Loucy (cell line): ENCODE data around the gene CAMTA1.

Experiments
- EZH2phosphoT487 ChIP-seq: fragments of 200-600 bp; IDR thresholded peaks from 2 replicates; pipeline ENCODE4 v1.6.1; 2018; ENCODE audit warnings: antibody characterized with exemption, mild to moderate bottlenecking, moderate library complexity, borderline replicate concordance
- TF ChIP-seq, protein P1 (sequence below): fragments of 200-600 bp; sonication (generic); conservative IDR thresholded peaks from 2 replicates; pipeline ENCODE4 v1.5.1; 2014; ENCODE audit warnings: mild to moderate bottlenecking, antibody characterized with exemption, low read length

DNA sequence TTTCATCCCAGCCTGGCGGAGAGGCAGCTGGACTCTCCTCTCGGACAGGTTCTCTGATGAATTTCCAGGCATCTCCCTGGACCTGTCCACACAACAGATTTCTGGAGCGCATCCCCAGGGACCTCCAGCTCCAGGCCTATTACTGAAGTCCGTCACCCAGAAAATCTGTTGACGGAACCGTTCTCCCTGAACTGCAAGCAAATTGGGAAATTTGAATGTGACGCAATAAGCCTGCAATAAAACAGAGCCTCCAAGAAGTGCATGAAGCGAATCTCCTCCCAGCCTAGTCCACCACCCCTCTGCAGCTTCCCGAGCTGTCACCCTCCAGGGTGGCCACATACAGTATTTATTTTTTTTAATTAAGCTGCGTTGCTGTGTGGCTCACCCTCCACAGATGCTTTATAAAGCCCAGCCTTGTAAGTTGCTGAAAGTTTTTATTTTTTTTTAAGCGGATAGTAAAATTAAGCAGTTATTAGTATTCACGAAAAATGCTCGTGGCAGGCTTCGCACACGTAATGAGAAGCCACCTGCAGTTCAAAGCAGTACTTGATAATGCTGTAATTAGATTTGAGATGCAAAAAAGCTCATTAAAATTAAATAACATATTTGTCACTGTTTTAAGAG lies 173.3 kb downstream of the CAMTA1 start:
- TF ChIP-seq, protein P1, sequence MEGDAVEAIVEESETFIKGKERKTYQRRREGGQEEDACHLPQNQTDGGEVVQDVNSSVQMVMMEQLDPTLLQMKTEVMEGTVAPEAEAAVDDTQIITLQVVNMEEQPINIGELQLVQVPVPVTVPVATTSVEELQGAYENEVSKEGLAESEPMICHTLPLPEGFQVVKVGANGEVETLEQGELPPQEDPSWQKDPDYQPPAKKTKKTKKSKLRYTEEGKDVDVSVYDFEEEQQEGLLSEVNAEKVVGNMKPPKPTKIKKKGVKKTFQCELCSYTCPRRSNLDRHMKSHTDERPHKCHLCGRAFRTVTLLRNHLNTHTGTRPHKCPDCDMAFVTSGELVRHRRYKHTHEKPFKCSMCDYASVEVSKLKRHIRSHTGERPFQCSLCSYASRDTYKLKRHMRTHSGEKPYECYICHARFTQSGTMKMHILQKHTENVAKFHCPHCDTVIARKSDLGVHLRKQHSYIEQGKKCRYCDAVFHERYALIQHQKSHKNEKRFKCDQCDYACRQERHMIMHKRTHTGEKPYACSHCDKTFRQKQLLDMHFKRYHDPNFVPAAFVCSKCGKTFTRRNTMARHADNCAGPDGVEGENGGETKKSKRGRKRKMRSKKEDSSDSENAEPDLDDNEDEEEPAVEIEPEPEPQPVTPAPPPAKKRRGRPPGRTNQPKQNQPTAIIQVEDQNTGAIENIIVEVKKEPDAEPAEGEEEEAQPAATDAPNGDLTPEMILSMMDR, result no peak
- TF ChIP-seq EZH2phosphoT487, result no peak
